HG03103 (cell line): Measurements from ENCODE around the gene TRERF1.
"Not testable (repeated sequence)": the region's sequence is repeated elsewhere in the genome, so short reads cannot be mapped to it uniquely, and the experiment has no call there.

Experiments
- ATAC-seq: cut with Tn5 transposase; IDR thresholded peaks from one replicate; pipeline ENCODE4 v1.9.1; 2021; ENCODE audit warnings: low read depth; ENCODE audit not compliant: unreplicated experiment

TRERF1 gene

DNA sequence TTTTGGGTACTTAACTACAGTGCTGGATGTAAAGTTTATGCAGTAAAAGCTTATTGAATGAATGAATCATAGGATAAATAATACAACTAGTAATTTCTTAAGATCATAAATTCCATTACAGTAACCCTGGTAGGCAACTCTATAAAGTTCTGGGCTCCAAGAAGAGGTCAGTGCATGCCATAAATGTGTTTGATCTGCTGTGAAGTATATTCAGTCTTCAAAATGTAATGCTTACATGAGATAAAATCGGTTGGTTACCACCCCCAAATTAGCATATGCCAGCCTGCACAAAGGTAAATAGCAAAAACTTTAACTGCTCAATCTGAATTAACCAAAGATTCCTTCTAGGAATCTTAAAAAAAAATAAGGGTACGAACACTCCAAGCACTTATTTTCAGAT lies 244.2 kb downstream of the TRERF1 start:
- not testable (repeated sequence) for ATAC-seq

DNA sequence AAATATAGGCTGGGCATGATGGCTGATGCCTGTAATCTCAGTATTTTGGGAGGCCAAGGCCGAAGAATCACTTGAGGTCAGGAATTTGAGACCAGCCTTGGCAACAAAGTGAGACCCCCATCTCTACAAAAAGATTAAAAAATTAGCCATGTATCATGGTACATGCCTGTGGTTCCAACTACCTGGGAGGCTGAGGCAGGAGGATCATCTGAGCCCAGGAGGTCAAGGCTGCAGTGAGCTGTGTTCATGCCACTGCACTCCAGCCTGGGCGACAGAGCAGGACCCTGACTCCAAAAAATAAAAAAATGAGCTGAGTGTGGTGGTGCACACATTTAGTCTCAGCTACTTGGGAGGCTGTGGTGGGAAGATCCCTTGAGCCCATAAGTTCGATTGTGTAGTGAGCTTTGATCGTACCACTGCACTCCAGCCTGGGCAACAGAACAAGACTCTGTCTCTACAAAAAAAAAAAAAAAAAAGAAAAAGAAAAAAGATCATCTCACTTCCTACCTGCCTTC lies 246.9 kb downstream of the TRERF1 start:
- ATAC-seq, result no peak

DNA sequence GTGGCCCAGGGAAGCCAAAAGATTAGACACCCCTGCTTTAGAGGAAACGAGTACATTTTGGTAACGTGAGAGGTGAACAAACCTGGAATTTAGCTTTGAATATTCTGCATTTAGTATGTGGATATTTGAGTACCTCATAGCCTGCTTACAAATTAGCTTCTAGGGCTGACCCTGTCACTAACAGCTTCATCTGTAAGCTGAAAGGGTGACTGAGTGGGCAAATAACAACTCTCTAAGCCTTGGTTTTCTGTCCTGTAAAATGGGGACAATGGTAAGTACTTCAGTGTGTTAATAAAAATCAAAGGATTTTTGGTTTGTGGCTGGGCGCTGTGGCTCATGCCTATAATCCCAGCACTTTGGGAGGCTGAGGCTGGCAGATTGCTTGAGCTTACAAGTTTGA lies 248.5 kb downstream of the TRERF1 start:
- no peak for ATAC-seq

DNA sequence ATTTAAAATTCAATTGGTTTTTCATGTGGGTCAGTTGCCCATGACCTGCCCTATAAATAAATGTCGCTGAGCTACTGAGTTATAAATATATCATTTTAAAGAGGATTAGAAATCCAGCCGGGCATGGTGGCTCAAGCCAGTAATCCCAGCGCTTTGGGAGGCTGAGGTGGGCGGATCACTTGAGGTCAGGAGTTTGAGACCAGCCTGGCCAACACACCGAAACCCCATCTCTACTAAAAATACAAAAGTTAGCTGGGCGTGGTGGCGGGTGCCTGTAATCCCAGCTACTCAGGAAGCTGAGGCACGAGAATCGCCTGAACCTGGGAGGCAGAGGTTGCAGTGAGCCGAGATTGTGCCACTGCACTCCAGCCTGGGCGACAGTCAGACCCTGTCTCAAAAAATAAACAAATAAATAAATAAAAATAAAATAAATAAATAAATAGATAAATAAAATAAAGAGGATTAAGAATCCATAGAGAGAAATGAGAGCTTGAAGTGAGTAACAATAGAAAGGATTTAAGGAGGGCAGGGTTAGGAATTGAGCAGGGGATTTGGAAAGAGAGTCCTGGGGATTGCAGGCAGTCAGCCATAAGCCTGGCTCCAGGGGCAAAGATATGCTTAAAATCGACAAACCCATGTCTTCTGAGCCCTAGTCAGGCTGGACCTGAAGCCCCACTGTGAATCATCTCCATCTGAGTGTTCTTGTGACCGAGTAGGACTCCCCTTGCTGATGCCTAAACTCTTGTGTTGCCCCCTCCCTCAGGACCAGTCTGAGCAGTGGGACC lies 249.4 kb downstream of the TRERF1 start:
- not testable (repeated sequence) for ATAC-seq

DNA sequence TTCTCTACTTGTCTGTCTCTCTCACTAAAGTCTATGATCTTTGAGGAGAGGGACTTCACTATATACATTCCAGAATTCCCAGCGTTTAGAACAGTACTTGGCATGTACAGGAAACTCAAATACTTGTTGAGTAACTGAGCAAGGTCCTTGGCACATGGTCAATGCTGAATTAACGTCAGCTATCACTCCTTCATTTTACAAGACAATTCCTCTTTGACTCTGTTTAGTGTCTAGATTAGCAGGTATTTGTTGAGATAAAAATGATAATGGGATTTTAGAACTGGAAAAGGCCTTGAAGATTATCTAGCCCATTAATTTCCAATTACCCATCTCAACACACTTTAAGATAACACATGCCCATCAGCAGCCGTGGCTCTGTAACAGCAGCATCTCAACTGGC lies 250.3 kb downstream of the TRERF1 start:
- no peak for ATAC-seq

DNA sequence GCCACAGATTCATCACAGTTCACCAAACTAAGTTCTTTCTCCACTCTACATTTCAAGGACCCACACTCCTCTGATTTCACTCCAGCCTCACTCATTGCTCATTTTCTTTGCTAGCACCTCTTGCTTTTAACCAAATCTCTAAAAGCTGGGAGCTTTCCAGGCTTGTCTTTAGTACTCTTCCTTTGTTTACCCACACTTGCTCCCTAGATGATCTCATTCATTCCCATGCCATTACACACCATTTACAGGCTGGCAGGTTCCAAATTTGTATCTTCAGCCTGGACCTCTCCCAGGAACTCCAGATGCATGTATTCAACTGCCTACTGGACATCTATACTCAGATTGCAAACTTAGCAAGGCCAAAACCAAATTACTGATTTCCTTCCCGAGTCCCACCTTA lies 251.7 kb downstream of the TRERF1 start:
- no peak for ATAC-seq

DNA sequence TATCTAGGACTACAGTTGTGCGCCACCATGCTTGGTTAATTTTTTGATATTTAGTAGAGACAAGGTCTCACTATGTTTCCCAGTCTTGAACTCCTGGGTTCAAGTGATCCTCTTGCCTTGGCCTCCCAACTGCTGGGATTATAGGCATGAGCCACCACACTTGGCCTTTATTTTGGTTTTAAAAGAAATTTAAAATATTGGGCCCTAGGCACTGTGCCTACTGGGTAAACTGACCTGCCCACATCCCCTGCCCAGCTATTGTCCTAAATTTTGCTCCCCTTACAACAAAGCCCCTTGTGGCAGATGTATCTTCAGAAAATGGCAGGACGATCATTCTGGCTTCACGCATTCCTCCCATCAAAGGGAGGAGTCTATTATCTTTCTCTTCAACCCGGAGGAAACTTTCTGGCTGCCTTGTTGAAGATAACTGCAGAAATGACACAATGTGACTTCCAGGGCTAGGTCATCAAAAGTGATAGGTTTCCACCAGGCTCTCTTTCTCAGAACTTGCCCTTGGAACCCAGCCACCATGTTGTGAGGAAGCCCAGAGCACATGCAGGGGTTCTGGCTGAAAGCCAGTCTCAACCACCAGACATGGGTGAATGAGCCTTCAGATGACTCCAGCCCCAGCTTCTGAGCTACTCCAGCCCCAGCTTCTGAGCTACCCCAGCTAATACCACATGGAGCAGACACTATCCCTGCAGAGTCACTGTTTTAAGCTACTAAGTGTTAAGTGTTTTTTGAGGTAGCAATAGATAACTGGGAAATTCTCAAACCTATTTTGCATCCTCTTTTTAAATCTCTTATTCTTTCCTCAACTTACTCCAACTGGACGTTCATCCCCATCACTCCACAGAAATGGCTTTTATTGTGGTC lies 252.4 kb downstream of the TRERF1 start:
- no peak for ATAC-seq

DNA sequence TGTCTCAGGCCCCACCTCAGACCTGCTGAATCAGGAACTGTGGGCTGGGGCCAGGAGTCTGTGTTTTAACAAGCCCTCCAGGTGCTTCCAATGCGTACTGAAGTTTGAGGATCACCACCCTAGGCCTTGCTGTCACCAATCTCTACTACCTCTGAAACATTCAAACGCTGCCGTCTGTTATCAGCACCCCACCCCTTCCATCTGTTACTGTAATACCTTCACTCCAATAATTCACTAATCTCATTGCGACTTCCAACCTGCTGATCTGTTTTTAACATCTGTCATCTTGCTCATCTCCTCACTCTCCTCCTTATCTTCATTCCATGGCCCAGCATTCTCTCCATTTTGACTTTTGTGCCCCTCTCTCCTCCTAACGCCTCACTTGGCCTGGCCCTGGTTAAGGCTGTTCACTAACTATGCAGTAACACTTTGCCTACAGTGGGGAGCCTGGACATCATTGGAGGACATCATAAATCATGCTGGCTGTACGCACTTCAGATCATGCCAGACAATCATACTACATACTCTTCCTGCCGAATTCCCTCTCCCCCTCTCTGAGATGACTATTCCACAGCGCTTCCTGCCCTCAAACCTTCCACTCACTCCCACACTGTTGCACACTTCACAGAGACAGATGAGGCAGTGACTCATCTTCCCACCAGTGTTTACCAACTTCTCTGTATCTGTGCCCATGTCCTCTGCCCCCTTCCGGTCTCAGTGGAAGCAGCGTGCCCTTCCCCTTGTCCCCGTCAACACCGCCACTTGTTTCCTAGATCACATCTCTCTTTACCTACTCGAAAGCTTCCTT lies 254.0 kb downstream of the TRERF1 start:
- no peak for ATAC-seq

DNA sequence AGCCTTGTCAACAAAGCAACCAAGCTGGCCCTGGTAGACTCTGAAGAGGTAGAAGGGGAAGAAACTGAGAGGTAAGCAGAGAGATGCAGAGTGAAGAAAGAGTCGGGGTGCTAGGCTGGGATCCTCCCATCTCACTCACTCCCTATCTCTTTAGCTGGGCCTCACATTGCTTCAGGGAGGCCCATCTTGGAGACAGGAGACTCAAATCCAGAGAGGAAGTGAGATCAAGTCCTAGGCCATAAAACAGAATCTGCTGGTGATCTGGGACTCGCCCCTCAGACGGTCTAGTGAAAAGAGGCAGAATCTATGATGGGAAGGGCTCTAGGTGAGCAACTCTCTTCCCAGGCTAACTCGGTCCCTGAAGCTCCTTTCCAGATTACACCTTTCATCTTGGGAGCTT lies 256.3 kb downstream of the TRERF1 start:
- ATAC-seq, result no peak

DNA sequence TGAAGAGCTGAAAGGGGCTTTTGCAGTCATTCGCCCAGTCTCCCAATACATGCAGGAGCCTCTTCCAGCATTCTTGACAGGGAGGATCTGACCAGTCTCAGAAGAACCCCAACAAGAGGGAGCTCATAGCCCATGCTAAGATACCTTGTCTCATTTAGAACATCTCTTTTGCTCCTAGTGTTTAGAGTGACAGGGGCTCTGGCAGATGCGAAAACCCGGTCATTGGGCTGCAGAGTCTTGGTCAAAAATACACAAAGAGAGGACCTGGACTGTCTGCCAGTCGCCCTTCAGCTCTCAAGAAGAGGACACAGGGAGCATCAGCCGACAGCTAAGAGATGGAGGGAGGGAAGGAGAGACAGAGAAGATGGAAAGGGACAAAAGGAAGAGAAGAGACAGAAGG lies 257.7 kb downstream of the TRERF1 start:
- ATAC-seq, result no peak

DNA sequence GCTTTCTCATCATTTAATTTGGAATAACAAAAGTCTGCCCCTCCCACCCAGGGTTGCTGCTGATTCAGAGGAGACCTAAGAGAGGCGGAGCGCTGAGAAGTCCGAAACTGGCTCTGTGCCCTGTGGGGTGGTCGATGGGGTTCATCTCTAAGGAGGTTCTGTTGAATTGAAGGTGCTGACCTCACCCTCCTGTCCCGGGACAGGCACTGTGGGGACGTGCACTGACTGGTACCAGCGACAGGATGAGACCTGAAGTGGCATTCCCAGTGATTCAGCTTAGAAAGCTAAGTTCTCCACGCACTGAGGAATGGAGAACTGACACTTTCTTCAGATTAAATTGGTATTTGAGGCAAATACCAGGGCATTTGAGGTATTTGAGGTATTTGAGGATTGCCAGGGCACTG lies 258.2 kb downstream of the TRERF1 start:
- no peak for ATAC-seq

DNA sequence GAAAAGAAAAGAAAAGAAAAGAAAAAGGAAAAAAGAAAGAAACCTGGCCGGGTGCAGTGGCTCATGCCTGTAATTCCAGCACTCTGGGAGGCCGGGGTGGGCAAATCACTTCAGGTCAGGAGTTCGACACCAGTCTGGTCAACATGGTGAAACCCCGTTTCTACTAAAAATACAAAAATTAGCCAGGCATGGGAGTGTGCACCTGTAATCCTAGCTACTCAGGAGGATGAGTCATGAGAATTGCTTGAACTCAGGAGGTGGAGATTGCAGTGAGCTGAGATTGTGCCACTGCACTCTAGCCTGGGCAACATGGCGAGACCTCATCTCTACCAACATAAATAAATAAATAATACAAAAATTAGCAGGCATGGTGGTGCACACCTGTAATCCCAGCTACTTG lies 259.3 kb downstream of the TRERF1 start:
- ATAC-seq, result not testable (repeated sequence)

DNA sequence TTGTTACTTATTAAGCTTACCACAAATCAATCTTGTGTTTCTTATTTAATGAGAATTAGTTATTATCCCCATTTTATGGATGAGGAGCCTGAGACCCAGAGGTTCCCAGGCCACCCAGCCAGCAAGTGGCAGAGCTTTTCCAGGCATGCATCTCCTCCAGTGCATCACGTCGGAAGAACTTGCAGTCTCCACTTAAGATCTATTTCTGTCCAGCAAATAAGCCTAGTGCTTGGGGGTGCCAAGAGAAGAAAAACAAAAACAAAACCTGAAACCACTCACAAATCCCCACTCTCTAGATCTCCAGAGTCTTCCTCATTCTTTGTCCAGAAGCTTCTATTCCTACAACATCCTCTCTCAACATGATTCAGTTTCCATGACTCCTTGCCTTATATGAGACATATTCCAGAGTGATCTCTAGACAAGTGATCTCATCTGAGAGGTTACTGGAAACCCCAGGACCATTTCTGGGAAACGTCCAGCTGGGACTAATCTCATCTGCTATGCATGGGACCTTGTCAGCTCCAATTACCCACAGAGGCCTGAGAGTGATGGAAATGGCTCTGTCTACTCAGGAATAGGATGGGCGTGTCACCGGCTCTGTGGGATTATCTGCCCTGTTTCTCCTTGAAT lies 261.1 kb downstream of the TRERF1 start:
- no peak for ATAC-seq

DNA sequence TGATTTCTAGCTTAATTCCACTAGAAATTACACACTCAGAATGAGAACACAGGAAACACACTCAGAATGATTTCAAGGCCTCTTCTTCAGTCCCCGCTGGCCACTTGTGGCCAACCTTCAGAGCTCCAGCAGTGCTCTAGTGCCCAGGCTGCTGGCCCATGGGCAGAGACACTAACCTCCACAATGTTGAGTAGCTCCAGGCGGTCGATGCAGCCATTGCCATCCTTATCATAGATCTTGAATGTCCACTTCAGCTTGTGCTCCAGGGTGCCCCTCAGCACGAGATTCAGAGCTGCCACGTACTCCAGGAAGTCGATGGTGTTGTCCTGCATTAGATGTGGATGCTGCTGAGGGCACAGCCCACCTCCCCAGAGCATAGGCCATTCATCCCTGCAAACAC lies 263.3 kb downstream of the TRERF1 start:
- ATAC-seq, result no peak

DNA sequence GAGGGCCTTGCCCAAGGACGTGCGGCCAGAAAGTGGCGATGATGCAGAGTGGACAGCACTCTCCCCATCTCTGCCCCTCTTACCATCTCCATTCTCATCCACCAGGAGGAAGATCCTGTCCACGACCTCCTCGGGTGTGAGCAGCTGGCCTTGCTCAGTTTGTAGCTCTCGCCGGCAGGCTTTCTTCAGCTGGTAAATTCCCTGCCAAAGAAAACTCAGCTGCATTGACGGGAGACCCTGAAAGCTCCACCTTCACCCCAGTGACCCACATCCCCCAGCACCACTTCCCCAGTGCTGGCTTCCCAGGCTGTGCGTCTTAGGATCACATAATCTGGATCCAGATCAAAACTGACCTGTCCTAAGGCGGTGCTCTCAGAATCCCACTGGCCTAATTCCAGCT lies 266.1 kb downstream of the TRERF1 start:
- ATAC-seq, result no peak

DNA sequence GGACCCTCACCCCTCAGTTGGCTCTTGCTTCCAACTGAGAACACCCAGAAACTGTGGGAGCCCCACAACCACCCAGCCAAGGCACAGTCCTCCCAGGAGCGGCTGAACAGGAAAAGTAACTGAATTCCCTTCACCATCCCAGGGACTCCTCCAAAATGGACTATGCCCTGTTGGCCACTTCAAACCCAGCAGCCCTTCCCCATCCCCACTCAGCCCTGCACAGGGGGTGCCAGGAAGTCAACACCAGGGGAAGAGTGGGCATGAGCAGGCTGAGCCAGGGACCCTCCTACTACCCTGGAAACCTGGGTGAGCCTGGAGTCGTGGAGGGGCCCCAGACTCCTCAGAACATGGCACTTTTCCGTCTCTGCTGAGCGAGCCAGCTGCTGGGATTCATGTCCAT lies 267.3 kb downstream of the TRERF1 start:
- no peak for ATAC-seq

DNA sequence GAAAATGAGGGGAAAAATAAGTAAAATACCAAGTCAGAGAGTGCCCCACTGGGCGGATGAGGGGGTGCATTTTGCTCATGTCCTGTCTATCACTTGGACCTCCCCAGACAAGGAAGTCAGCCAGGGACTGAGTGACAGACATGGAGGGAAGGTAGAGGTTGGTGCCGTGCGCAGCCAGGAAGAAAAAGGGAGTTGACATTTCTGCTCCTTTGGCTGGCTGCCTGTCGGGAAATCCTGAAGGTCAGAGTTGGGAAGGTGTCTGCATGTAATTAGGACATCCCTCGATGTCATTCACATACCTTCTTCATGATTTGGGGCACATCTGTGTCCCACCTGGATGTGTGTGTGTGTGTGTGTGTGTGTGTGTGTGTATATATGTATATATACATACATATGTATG lies 269.6 kb downstream of the TRERF1 start:
- no peak for ATAC-seq

DNA sequence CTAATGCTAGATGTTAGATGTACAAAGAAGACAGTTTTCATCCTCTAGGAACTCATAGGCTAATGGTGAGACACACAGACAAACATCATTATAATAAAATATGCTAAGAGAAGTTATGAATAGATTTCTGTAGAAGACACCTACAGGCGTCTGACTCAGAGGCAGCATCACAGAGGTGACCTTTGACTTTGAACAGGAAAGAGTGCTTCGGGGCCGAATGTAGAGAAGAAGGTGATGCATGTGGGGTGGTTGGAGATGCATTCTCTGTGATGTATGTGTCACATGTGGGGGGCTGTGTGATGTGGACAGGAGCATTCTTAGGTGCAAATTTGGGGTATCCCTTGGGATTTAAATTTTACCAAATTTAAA lies 271.8 kb downstream of the TRERF1 start:
- no peak for ATAC-seq

DNA sequence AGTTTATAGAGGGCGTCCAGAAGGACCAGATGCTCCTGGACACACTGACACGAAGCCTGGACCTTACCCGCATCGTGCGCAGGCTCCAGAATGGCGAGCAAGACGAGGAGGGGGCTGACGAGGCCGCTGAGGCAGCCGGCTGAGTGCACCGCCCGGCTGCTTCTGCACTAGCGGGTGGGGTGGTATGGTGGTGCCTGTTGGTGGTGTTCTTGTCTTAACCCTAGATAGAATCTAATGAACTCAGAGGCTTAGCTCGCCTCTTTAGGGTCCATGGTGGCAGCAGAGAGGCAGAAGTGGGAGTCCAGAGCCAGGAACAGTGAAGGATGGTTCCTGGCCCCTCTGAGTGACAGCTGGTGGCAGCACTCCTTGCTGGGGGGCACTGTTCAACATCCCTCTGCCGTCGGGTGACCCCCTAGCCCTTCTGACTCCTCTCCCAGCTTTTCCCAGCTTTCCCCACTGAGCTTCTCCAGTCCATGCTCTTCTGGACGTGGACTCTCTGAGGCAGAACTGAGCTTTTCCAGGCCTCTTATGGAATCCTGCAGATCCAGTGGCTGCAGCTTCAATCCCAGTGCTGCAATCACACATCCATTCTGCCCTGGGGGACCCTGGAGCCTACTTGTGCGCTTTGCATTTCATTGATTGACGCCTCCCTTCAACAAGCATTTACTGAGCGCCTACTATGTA lies 272.3 kb downstream of the TRERF1 start:
- ATAC-seq, result no peak
